GM21367 (cell line): ENCODE results near the gene CHML.
A peak's percentile ranks its signal among the peaks of the same experiment; 100 is the strongest.

ENCODE experiments used
- ATAC-seq: cut with Tn5 transposase; IDR thresholded peaks from one replicate; pipeline ENCODE4 v1.9.1; 2021; ENCODE audit not compliant: unreplicated experiment

Gene CHML

DNA sequence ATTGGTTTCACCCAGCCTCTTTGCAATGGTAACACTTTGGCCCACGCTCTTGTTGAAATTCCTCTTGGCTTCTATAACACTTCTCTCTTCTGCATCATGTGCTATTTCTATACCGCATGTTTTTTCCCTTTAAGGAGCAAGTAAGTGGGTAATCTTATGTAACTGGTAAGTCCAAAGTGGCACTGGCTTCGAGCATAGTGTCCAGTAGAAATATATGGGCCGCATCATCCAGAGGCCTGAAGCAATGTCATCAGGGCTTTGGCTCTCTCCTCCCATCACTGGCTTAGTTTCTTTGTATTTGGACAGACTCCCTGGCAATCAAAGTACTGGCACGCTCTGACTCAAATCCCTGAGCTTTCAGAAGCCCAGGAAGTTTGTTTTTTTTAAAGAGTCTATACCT lies 17.5 kb downstream of the CHML start:
- ATAC-seq, result no peak

DNA sequence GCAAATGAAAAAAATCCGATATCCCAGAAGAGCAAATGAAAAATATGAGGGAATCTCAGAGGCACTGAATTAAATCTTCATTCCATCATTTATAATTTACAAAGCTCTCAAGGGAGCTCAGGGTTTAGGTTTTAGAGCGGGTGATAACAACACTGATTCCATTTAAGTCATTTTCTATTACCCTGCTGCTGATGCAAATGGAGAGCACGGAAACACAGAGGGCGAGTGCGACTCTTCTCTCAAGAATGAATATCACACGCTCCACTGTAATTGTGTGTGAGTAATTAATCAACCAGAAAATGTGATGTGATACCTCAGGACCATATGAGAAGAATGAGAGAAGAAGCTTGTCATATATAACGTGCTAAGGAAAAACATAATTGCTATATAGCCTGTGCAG lies 22.7 kb downstream of the CHML start:
- no peak for ATAC-seq

DNA sequence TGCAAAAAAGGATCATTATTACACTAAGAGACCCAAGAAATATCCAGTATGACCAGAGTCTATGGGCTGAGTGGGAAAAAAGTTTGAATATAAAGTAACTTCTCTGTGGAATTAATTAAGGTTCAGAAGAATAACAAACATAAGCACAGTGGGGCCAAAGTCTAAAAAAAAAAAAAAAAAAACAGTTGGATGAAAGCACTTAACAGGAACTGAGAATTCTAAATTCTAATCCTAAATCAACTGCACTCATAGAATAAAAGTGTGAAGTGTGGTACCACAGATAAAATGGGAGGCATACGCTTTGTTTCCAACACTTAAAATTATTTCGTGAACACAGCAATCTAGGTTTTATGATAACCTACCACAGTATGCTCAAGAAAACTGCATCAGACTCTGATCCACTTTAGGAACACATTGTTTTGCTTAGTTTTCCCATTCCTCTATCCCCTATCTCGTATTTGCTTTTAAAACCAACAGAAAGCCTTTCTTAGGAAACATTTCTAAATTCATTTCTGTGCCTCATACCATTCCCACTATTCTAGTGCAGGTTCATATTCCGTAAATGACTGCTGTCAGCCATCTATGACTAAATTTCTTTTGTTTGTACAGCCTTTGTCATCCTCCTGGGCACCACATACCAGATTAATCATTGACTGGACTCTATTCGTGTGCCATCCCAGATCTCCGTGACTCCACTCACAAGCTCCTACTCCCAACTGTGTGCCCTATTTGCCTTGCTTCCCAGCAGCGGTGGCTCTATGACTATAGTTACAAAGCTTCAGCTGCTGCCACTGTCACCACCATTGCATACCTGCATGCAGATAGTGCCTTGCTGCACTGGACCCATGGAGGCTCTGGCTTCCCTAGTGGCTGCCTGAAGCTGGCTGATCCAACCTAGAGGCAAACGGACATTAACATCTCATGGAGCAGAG lies 24.9 kb downstream of the CHML start:
- ATAC-seq, result no peak

DNA sequence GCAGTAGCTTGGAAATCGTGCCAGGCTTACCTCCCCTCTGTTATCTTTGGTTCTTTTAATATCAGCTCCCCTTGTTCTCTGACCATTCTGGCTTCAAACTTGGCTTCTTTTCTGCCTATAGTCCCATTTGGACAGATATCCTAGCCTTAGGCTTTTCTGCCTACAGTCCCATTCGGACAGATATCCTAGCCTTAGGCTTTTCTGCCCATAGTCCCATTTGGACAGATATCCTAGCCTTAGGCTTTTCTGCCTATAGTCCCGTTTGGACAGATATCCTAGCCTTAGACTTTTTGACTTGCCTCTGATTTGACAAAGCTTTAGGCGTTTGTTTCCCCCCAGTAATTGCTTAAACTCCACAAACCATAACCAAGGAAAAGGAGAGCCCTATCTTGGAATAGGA lies 25.6 kb downstream of the CHML start:
- no peak for ATAC-seq

DNA sequence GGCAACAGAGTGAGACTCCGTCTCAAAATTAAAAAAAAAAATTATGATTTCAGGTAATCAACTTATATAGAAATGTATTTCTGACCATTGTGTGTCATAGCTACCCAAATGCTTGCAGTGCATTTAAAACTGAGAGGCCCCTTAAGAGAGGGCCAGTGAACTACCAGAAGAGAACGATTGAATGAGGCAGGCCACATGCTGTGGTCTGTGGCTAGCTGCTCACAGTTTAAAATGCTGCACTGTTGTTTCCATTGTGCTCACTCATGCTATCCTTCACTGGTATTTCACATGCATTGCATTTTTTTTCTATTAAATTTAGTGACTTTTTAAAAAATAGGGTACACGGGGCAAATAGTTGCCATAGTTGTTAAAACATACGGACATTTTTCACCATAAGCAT lies 26.0 kb downstream of the CHML start:
- no peak for ATAC-seq

DNA sequence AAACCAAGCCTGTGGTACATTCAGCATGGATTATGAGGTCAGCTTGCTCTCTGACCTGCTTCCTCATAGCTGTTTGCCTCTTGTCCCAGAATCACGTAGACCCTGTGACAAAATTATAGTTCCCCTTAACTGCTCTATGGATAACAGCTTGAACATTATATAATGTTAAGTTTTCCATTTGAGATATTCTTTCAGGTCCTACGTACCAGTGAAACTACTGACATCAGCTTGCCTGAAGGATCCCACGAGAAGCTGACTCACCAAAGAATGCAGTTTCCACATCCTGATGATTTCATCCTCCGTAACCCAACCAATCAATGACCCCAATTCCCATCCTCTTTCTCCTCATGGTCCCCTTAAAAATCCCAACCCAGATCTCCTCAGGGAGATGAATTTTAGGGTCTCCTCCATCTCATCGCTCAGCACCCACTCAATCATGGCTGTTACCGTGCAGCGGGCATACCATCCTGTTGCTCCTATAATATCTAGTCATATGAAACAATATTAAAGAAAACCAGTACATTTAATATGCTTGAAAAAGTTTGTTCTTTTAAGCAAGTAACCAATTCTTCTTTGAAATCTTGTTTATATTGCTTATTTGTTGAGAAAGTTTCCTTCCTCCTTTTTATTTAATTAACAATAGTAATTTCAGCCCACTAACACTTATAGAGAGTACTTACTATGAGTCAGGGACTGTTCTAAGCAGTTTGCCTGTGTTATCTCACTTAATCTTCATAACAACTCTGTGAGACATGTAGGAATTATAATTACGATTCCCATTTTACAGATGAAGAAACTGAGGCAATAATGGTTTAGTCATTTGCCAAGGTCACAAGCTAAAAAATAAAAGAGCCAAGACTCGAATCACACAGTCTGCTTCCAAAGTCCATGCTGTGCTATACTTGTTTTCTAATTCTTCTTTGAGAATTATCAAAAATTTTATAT lies 27.4 kb downstream of the CHML start:
- no peak for ATAC-seq

DNA sequence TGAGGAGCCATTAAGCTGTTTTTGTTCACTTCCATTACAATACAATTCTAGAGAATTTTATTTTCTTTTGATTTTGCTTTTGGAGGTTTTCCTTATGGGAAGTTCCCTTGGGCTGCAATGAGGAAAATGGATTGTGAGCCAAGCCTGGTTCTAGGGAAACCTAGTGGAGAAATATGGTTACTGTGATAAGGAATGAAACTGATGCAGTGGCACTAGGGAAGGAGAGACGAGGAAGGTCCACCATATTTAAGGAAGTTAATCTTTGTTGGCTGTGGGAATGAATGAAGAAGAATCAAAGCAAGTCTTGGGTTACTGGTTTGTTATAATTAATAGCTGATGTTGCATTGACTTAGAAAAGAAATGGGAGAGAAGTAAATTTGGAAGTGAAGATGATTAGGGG lies 28.4 kb downstream of the CHML start:
- ATAC-seq, result no peak

DNA sequence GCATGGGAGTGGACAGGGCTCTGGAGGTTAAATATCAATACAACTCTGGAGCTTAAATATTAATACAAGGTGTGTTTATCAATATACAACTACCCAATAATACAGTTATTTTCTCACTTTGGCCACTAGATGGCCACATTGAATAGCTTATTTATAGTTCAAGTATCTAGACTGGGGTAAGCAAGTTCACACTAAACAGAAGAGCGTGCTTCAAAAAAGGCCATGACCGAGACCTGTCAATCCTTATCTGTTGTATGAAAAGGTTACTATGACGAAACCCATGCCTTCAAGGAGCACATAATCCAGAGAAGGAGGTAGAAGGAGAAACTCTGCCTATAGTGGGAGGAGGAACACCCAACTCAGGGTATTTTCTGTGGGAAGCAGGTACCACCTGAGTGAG lies 29.1 kb downstream of the CHML start:
- peak; percentile 92 for ATAC-seq

DNA sequence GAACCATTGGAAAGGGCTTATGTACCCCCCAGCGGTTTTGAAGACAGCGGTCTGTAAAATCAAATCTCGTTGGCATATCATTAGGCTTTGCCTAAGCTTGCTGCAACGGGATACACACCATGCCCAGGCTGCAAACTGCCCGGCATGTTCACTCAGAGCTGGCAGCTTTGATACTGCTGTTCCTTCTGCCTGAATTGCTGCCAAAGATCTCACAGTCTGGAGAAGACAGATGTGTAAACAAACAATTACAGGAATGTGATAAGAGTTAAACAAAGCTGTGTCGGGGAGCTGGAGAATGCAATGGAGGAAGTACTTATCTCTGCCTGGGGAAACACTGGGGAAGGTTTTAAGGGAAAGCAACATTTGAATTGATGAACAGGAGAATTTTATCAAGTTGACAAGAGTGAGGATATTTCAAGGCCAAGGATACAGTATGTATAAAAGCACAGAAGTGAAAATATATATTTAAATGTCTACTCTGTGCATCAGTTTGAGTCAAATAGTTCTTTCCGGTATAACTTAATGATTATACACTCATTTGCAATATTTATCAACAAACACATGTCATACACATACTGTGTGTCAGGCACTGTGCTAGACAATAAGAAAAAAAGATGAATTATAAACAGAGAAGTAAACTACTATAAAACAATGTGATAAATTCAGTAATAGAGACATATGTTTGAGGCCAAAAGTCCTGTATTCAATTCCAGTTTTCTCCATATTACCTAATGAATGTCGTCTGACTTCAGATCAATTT lies 29.9 kb downstream of the CHML start:
- no peak for ATAC-seq

DNA sequence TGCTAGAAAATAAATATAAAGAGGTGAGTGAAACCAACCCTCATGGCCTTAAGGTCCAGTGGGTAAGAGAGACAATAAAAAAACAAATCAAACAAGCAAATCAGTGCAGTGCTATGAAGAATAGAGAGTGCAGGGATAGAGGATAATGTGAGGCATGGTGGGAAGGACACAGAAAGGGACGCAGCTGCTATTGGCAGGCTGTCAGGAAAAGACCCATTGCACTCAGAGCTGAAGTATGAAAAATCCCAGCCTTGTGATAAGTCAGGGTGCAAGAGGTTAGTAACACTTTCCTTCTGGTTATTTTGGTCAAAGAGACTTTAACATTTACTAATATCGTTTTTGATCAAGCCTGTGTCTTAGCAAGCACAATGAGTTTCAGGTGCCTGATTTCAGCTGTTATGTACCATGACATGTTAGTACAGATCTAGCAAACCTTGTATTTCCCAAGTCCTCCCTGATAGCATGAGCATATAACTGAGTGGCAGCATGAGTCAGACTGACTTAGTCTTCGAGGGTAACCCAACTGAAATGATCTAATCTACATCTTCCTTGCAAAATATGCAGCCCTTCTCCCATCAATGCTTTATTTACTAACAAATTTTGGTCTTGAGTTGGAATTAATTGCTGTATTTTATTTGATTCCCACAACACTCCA lies 31.7 kb downstream of the CHML start:
- ATAC-seq, result no peak

DNA sequence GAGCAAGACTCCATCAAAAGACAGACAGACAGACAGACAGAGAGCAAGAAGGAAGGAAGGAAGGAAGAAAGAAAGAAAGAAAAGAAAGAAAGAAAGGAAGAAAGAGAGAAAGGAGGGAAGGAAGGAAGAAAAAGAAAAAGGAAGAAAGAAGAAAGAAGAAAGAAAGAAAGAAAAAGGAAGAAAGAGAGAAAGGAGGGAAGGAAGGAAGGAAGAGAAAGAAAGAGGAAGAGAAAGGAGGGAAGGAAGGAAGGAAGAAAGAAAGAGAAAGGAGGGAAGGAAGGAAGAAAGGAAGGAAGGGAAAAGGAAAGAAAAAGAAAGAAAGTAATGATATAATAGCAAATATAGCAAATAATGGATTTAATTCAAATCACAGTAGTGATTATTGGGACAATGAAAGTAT lies 32.7 kb downstream of the CHML start:
- no peak for ATAC-seq

DNA sequence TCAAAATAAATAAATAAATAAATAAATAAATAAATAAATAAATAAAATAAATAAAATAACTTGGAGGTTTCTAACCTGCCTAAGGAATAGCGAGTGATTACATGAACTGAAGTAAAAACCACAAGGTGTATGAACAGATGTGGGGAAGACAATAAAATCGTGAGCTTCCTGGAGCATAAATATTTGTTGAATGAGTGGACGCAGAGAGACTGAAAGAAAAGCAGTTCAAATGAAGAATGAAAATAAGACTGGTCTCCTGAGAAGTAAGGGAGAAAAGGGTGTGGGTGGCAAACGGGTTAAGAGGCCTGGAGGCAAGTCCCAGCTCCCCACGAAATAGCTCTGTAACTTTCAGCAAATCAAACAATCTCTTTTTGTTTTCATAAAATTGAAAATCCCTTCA lies 33.6 kb downstream of the CHML start:
- ATAC-seq, result no peak

DNA sequence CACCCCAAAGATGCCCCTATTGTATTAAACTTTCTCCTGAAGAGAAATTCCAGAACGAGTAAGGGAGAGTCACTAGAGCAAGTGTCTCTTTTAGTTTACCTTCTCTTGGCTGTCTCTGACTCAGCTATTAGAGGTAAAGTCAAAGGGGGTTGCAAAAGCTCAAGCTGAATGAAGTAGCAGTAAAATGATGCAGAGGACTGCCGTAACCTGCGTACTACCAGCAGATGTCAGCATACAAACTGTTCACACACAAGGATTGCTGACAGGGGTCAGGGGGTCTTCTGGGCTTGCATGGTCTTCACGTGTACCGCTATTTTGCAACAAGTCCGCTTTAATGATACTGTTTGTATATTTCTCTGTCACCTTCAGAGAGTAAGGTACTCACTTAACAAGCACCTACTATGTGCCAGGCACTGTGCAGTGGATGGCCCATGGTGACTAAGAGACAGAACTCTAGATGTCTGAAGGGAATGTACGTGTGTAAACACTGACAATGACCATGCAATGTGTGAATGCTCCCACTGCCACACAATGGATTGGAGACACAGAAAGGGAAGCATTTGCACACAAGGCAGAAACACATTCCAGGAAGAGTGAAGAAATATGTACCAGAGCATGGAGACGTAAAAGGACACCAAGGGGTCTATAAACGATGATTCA lies 34.9 kb downstream of the CHML start:
- no peak for ATAC-seq

DNA sequence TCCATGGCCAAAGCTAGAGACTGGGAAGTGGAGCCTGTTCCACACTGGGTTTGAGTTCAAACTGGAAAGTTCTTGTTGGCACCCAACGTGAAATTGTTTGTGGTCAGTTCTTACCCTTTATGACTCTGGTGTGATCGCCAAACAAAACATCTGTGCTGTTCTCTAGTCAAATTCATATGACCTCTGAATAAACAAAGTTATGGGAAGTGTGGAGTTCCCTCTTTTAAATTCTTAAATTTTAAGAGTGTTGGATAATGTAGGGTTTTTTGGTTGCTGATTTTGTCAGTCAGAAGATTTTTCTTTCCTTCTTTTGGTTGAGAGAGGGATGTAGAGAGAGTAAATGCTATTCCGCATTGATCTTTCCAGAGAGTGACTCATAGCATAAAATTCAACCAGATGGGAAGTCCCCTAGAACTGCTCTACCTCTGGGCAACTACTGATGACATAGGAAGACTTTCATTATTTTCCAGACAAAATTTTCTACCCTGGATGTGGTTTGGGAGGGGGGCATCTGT lies 36.4 kb downstream of the CHML start:
- ATAC-seq, result no peak

DNA sequence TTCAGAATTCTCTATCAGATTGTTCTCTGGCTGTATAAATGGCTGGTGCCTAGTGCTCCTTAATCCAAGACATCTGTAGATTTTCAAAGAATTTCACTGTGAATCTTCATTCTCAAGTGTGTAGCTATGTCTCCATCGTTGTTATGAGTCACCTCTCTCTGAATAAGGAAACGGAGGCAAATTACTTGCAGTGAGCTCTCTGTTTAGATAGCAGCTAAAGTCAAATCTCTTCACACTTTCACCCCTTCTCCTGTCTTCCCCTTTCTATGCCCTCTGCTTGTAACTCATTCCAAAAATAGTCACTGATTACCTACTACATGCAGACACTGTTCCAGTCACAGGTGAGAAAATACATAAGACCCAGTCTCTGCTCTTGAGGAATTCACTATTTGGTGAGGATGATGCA lies 39.7 kb downstream of the CHML start:
- peak; percentile 88 for ATAC-seq

DNA sequence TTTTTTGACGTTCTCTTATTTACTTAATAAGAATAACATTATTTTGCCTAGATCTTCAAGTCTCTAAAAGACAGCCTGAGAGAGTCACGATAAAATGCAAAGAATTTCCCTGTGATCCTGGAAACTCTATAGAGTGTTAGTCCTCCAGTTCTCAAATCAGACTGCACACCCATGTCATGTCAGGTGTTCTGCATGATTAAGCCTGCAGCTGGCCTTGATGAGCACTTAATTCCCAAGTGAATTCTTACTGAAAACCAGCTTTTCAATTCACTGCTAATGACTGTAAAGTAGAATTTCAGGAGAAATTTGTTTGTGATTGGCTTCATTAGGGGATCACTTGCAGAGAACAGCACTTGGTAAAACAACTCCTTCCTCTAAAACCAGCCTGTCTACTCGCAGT lies 41.9 kb downstream of the CHML start:
- ATAC-seq, result no peak

DNA sequence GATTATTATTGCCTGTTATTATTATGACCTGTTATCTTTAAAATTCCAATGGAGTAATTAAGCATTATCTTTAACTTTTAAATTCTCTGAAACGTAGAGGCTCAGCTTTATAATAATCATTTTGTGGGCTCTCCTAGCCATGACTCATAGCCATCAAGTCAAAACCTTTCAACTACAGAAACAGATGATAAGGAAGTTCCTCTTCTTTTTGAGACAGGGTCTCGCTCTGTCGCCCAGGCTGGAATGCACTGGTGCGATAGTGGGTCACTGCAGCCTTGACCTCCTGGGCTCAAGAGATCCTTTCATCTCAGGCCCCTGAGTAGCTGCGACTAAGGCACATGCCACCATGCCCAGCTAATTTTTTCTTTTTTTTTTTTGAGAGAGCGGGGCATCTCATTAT lies 43.5 kb downstream of the CHML start:
- ATAC-seq, result no peak

DNA sequence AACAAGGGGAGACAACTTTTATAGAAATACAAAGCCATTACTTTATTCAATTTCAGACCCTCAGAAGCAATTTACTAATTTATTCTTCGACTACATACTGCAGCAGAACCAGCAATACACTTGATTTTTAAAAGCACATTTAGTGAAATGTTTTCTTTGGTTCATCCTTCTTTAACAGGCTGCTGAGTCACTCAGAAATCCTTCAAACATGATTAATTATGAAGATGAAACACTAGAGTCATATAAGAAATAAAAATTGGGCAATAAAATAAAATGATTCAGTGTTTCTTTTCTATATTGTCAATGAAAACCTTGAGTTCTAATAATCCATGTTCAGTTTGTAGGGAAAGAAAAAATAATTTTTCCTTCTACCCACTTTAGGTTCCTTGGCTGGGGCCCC lies 47.0 kb downstream of the CHML start:
- ATAC-seq, result no peak

DNA sequence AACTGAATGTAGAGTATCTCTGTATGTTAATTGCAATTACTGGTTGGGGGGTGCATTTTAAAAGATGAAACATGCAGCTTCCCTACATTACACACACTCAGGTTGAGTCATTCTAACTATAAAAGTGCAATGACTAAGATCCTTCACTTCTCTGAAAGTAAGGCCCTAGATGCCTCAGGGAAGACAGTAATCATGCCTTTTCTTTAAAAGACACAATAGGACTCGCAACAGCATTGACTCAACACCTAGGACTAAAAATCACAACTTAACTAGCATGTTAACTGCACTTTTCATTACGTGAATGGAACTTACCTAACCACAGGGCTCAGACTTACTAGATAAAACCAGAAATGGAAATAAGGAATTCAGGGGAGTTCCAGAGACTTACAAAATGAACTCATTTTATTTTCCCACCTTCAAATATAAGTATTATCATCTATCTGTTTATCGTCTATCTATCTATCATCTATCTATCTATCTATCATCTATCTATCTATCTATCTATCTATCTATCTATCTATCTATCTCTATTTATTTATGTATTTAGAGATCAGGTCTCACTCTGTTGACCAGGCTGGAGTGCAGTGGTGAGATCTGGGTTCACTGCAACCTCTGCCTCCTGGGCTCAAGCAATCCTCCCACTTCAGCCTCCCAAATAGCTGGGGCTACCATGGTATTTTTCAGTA lies 47.8 kb downstream of the CHML start:
- no peak for ATAC-seq
